ENCODE results near the gene FNTB. TPM values are rescaled to one million over a fixed set of nuclear protein-coding genes. Genes with fewer than 3 reads are reported as not detected.

FNTB gene, protein sequence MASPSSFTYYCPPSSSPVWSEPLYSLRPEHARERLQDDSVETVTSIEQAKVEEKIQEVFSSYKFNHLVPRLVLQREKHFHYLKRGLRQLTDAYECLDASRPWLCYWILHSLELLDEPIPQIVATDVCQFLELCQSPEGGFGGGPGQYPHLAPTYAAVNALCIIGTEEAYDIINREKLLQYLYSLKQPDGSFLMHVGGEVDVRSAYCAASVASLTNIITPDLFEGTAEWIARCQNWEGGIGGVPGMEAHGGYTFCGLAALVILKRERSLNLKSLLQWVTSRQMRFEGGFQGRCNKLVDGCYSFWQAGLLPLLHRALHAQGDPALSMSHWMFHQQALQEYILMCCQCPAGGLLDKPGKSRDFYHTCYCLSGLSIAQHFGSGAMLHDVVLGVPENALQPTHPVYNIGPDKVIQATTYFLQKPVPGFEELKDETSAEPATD
- 21.1 to 27.2 TPM (median 22.2 TPM) in 5 replicates for total RNA-seq (2022; extraction: Qiagen RNA extraction)

DNA sequence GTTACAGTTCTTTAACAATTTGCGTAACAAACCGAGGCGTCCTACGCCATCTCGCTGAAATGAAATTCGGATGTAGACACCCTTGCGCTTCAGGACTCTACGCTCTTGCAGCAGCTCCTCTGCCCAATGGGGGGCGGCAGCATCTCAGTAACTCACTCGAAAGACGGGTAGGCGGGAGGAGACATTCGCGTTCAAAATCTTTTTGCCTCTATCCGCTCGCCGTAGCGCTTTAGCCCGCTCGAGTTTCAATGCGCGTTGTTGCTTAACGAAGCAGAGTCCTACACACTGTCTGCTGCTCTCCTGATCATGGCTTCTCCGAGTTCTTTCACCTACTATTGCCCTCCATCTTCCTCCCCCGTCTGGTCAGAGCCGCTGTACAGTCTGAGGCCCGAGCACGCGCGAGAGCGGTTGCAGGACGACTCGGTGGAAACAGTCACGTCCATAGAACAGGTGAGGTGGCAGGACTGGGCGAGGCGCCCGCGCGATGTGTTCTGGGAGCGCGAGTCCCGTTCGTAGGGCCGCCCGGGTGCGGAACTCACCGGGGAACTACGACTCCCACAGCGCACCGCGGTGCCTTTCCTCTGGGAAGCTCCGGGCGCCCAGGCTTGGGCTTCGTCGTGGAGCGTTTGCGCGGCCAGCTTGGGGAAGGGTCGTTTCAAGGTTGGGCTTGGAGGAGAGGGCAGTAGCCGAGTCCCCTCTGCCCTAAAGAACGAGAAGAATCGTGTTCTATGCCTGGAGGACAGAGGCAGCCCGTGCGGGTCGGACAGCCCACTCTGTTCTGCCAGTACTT, at the start of gene FNTB:
FNTB (plus strand) TSS at position 248 of the 790 bp plus-strand sequence; CDS start at position 307, 59 bp downstream.

DNA sequence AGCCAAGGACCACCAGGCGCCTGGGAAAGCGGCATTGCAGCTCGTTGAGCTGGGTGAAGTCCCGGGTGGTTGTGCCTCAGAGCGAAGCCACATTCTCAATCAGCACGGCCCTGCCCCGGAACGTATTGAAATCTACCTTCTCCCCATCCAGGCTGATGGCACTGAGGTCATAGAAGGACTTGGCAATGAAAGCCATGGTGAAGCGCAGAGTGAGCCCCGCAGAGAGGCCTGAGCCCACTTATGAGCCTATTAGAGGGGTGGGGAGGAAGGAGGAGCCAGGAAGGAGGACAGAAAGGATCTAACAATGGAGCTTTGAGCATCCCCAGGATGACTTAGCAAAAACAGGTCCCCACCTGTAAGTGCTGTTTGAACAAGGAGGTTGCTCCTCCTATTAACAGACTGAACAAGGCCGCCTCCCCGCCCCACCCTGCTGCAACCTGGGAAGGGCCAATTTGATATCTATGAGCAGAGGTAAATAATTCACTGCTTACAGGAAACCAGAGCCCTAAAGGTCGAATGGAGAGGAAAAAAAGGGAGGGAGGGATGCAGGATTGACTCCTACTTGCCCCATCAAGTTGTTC, 44.1 kb upstream of the FNTB start, which contains the start of gene GPX2:
GPX2 (minus strand) TSS at position 215 of the 581 bp plus-strand sequence; CDS start at position 196, 19 bp downstream.

DNA sequence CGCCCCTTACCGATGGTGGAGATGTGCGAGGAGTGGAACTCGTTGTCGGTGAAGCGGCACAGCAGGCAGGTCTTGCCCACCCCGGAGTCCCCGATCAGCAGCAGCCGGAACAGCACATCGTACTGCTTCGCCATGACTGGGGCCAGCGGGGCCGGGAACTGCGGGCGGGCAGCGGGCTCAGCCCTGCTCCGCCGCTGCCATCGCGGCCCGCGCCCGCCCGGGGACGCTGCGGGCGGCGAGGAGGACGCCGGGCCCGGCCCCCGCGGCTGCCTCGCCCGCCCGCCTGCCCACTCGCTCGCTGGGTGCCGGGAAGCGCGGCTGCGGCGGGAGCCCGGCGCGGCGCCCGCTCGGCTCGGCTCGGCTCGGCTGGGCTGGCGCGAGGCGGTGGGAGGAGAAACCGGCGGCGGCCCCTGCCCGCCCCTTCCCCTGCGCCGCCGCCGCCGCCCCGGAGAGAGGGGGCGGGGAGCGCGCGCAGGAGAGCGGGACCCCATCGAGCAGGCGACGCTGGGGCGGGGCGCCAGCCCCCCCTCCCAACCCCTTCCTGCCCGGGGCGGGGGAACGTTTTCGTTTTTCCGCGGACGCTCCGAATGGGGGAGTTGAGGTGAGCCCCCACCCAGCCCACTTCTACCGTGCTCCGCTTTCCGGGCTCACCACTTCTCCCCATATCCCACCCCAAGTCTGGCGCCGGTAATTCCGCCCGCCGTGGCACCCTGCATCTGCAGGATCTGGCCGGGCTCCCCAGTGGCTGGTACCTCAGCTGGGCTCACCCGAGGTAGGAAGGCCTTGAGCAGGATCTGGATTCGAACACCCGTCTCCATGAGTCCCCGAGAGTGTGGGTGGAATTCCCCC, 14.5 kb upstream of the FNTB start, which contains the start of gene RAB15:
RAB15 (minus strand) TSS at position 394 of the 849 bp plus-strand sequence; CDS start at position 134, 260 bp downstream.

DNA sequence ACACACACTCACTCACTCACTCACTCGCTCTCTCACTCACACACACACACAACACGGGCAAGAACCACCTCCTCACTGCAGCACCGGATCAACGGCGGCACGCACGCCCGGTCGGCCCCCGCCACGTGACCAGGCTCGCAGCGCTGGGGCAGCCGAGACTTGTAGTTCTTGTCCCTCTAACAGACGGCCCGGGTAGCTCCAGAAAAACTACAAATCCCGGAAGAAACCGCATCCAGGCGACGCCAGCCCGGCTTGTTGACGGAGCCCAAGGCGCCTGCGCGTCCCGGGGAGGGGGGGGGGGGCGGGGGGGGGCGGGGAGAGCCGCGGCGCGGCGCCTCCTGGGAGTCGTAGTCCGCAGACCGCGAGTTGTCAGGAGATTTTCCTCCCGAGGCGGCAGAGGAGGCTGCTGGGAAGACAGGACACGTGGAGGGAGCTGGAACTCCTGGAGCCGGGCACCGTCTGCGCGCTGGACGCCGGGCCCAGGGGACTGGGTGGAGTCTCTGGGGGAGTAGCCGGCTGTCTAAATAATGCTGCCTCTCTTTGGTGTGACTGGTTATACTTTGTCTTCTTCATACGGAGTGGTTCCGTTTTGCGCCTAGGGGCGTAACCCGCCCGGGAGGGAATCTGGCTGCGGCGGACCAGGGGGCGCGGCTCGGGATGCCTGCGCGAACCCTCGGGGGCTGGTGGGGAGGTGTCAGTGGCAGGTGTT, 115.9 kb downstream of the FNTB start, which contains the start of gene MAX:
MAX (minus strand) TSS at position 77 of the 709 bp plus-strand sequence. CDS start 178 bp downstream, outside the sequence.

Other genes starting within 250 kb of the FNTB start
- gene SPTB, start 107.0 kb upstream of the FNTB start, total RNA-seq (2022; extraction: Qiagen RNA extraction): 1.4 to 1.9 TPM (median 1.5 TPM) in 5 replicates
- gene CHURC1, start 72.4 kb upstream of the FNTB start, total RNA-seq (2022; extraction: Qiagen RNA extraction): 73.1 to 139 TPM (median 80.9 TPM) in 5 replicates
- 187 to 289 TPM (median 202 TPM) in 5 replicates for gene GPX2, start 44.1 kb upstream of the FNTB start, total RNA-seq (2022; extraction: Qiagen RNA extraction)
- 18.9 to 21.5 TPM (median 20.2 TPM) in 5 replicates for gene RAB15, start 14.6 kb upstream of the FNTB start, total RNA-seq (2022; extraction: Qiagen RNA extraction)
- gene MAX, start 115.6 kb downstream of the FNTB start, total RNA-seq (2022; extraction: Qiagen RNA extraction): 54.9 to 64.8 TPM (median 56.5 TPM) in 5 replicates